ENCODE measurements around the gene SLAMF6.
"Not testable (repeated sequence)": the region's sequence is repeated elsewhere in the genome, so short reads cannot be mapped to it uniquely, and the experiment has no call there.

Gene SLAMF6

DNA sequence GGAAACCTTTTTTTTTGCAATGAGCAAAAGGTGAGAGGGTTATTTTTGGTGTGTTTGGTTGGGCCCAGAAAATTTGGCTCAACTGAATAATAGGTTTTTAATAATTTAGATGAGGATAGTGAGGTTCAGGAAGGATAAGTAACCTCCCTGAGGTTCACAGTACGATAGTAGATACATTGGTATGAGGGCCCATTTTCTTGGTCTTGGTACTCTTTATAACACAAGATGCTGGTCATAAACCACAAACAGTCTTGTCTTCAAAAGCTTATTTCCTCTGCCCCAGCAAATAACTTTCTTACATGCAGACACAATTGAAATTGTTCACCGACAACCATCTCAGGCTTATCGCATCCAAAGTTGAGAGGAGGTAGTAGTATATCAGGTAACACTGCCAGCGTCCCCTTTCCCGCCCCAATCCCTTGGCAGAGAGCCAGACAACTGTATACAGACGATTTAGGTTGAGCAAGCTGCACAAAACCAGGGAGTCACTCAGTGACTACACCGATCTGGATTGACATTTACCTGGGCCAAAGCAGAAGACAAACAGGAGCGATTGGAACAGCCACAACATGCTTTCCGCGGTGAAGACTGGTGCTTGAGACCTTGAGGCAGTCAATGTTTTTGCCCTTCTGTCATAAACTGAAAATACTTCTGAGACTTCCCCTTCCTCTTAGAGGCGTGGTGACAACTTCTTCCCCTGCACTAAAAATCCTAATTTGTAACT is at the start of gene SLAMF6:
SLAMF6 (minus strand) TSS at position 634 of the 724 bp plus-strand sequence; CDS start at position 571, 63 bp downstream.
- ChIA-PET CTCF (no interaction called here), POLR2A (no interaction called here)
- DNase-seq (ENCODE audit: low read depth, low spot score) = no peak
- no peak within 1 kb of the TSS for H3K4me3 ChIP-seq (ENCODE audit: low read depth, low read length)
- TF ChIP-seq, protein P1, sequence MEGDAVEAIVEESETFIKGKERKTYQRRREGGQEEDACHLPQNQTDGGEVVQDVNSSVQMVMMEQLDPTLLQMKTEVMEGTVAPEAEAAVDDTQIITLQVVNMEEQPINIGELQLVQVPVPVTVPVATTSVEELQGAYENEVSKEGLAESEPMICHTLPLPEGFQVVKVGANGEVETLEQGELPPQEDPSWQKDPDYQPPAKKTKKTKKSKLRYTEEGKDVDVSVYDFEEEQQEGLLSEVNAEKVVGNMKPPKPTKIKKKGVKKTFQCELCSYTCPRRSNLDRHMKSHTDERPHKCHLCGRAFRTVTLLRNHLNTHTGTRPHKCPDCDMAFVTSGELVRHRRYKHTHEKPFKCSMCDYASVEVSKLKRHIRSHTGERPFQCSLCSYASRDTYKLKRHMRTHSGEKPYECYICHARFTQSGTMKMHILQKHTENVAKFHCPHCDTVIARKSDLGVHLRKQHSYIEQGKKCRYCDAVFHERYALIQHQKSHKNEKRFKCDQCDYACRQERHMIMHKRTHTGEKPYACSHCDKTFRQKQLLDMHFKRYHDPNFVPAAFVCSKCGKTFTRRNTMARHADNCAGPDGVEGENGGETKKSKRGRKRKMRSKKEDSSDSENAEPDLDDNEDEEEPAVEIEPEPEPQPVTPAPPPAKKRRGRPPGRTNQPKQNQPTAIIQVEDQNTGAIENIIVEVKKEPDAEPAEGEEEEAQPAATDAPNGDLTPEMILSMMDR (IDR thresholded peaks at IDR 0.05; ENCODE audit: insufficient read depth, low read length, missing control alignments) = no peak

DNA sequence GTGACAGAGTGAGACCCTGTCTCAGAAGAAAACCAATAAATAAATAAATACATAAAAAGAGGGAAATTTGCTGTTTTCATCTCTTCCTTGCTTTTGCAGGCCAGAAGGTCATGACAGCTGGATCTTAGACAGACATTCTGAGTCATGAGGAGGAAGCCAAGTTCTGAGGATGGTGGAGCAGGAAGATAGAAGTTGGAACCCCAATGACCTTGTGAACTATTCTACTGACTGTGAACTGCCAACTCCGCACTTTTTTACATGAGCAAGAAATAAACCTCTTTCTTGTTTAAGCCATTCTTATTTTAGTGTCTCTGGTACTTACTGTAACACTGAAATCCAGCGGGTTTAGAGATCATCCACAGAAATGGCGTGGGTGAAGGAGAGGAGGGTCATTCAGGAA is 47.8 kb upstream of the SLAMF6 start:
- ChIA-PET CTCF (no interaction called here), POLR2A (no interaction called here)
- TF ChIP-seq, protein P1 (IDR thresholded peaks at IDR 0.05; ENCODE audit: insufficient read depth, low read length, missing control alignments) = no peak
- DNase-seq (ENCODE audit: low read depth, low spot score) = no peak
- no peak overlapping the region for H3K4me3 ChIP-seq (ENCODE audit: low read depth, low read length)

DNA sequence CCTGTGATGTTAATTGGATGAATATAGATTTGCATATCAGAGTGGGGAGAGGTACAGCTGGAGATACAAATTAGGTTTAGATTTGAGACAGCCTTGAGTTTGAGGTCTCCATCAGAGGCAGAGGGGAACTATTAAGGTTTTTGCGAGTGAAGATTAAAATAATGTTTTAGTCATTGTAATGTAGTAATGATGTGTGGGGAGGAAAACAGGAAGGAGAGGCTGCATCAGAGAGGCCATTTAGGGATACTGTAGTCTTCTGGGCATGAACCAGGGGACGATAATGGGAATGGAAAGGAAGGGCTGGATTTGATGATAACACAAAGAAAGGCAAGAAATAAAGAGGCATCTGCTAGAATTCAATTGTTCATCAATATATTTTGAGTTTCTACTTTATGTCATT is 46.8 kb upstream of the SLAMF6 start:
- H3K4me3 ChIP-seq (ENCODE audit: low read depth, low read length) = no peak overlapping the region
- ChIA-PET POLR2A (no interaction called here), CTCF (no interaction called here)
- TF ChIP-seq, protein P1 (IDR thresholded peaks at IDR 0.05; ENCODE audit: insufficient read depth, low read length, missing control alignments) = no peak
- no peak for DNase-seq (ENCODE audit: low read depth, low spot score)

DNA sequence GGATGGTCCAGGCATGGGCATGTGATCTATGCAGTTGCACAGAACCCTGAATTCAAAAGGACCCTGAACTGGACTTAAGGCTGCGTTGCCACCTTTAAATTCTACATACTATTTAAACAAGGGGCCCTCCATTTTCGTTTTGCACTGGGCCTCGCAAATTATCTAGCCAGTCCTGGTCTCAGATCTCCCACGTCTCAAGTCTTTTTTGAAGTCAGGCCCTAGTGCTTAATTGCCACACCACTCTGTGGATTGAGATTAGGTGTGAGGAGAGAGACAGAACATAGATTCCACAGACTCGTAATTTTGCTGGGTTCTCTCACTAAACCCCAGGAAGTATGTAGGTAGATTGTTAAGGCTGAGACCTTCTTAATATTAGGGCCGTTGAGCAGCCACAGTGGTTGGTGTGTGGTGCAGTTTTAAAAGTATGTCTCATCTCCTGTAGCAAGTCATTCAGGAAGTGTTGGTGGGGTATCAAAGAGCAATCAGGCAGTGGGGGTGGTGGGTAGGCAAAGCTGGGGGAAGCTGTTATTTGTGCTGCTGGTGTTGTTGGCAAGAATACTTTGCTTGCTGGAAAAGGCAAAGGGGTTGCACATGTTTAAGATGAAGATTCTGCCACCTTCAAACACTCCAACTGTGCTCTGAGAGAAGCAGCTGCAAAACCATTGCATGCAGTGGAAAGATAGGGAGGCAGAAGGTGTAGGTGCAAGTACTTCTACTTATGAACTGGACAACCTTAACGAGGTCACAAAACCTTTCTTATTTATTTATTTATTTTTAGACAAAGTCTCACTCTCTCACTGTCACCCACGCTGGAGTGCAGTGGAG is 45.0 kb upstream of the SLAMF6 start:
- TF ChIP-seq, protein P1 (IDR thresholded peaks at IDR 0.05; ENCODE audit: insufficient read depth, low read length, missing control alignments) = no peak
- no peak overlapping the region for H3K4me3 ChIP-seq (ENCODE audit: low read depth, low read length)
- ChIA-PET CTCF (no interaction called here), POLR2A (no interaction called here)
- DNase-seq (ENCODE audit: low read depth, low spot score) = no peak

DNA sequence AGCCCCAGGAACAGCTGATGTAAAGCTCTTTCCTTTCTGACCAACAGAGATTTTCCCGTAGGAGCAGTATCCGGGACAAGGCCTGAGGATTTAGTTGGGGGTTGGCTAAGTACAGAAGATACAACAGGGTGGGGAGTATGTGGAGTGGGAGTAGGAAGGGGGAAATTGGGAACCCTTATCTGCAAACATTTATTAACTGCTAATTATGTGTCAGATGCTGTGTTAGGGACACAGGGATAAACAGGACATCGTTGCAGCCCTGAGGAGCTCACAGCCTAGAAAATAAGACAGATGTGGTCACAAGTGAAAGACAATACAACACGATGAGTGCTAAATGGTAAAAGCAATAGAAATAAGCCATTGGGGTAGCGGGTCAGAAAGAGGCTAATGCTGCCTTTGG is 44.3 kb upstream of the SLAMF6 start:
- ChIA-PET CTCF (no interaction called here), POLR2A (no interaction called here)
- no peak overlapping the region for H3K4me3 ChIP-seq (ENCODE audit: low read depth, low read length)
- DNase-seq (ENCODE audit: low read depth, low spot score) = no peak
- TF ChIP-seq, protein P1 (IDR thresholded peaks at IDR 0.05; ENCODE audit: insufficient read depth, low read length, missing control alignments) = no peak

DNA sequence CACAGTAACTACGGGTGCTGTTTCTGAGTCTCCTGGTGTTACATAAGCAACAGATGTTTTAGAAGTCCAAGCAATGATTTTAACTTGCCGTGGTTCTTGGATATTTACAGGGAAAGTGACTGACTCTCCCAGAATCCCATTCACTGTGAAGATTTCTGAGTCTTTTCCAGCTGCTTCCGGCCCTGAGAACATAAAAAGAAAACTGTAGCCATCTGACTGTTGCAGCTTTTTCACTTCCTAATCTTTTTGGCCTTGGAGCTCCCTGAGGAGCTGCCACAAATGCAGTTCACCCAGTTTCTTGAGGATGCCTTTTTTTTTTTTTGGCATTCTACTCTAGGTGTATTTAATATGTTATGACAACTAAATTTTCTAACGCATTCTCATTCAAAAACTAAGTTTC is 42.5 kb upstream of the SLAMF6 start:
- ChIA-PET POLR2A (no interaction called here), CTCF (no interaction called here)
- H3K4me3 ChIP-seq (ENCODE audit: low read depth, low read length) = no peak overlapping the region
- DNase-seq (ENCODE audit: low read depth, low spot score) = no peak
- TF ChIP-seq, protein P1 (IDR thresholded peaks at IDR 0.05; ENCODE audit: insufficient read depth, low read length, missing control alignments) = no peak

DNA sequence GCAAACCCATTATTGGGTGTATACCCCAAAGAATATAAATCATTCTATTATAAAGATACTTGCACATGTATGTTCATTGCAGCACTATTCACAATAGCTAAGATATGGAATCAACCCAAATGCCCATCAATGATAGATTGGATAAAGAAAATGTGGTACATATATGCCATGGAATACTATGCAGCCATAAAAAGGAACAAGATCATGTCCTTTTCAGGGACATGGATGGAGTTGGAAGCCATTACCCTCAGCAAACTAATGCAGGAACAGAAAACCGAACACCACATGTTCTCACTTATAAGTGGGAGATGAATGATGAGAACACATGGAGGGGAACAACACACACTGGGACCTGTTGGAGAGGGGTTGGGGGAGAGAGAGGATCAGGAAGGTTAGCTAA is 40.2 kb upstream of the SLAMF6 start:
- POLR2A ChIA-PET; DNase-seq (ENCODE audit: low read depth, low spot score); CTCF ChIA-PET; H3K4me3 ChIP-seq (ENCODE audit: low read depth, low read length): not testable (repeated sequence)

DNA sequence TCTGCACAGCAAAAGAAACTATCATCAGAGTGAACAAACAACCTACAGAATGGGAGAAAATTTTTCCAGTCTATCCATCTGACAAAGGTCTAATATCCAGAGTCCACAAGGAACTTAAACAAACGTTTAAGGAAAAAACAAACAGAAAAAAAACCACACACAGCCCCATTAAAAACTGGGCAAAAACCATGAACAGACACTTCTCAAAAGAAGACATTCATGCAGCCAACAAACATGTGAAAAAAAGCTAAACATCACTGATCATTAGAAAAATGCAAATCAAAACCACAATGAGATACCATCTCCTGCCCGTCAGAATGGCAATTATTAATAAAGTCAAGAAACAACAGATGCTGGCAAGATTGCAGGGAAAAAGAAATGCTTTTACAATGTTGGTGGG is 39.7 kb upstream of the SLAMF6 start:
- POLR2A ChIA-PET; H3K4me3 ChIP-seq (ENCODE audit: low read depth, low read length); CTCF ChIA-PET; DNase-seq (ENCODE audit: low read depth, low spot score): not testable (repeated sequence)
